Caco-2 (cell line): Measurements from ENCODE around the gene XRN2. TPM values are rescaled to one million over a fixed set of nuclear protein-coding genes. Genes with fewer than 3 reads are reported as not detected.

Experiments used
- BruUV-seq: library from RNA; stranded (reverse); fragments of 400-500 nt; replicated peaks from 2 replicates; lab custom pipeline; 2021; lab: Mats Ljungman, UMichigan
- CTCF ChIA-PET: fragments of 300-600 bp; sonication (Branson Sonifier 250); formaldehyde crosslinking; loops from one replicate; lab custom pipeline; 2022; ENCODE audit warnings: antibody characterized with exemption; lab: Charles Lee
- POLR2A ChIA-PET: fragments of 300-600 bp; sonication (Branson Sonifier 250); formaldehyde crosslinking; loops from one replicate; lab custom pipeline; 2022; ENCODE audit warnings: antibody characterized with exemption; lab: Charles Lee
- DNase-seq, 2 experiments: peaks; one replicate each; pipeline versions ENCODE4 v3.0.0 to v3.0.0-alpha.2; 2020 to 2022
- H3K27me3 ChIP-seq: replicated peaks from 2 replicates; pipeline ENCODE4 v1.6.0; 2011; ENCODE audit warnings: low read length; ENCODE audit not compliant: control insufficient read depth, insufficient read depth
- H3K36me3 ChIP-seq: 2 replicates; pipeline ENCODE4 v1.5.1; 2011; ENCODE audit warnings: low read length; ENCODE audit not compliant: control insufficient read depth, insufficient read depth
- H3K4me1 ChIP-seq: fragments of 250-450 bp; sonication (Bioruptor Pico); 2 replicates; pipeline ENCODE4 v1.5.1; 2020; ENCODE audit warnings: mild to moderate bottlenecking
- H3K4me3 ChIP-seq: 2 replicates; pipeline ENCODE4 v1.5.1; 2011; ENCODE audit warnings: low read depth, mild to moderate bottlenecking, control low read depth, low read length
- H3K9me3 ChIP-seq: fragments of 250-450 bp; sonication (Bioruptor Pico); 2 replicates; pipeline ENCODE4 v1.5.1; 2020; ENCODE audit warnings: mild to moderate bottlenecking, moderate library complexity
- H3K27ac Mint-ChIP-seq: one replicate; pipeline ENCODE4 v1.8.0; 2022; ENCODE audit warnings: mixed read lengths; ENCODE audit not compliant: unreplicated experiment
- H3K27me3 Mint-ChIP-seq: one replicate; pipeline ENCODE4 v1.8.0; 2022; ENCODE audit warnings: mixed read lengths; ENCODE audit not compliant: insufficient read depth, unreplicated experiment
- H3K36me3 Mint-ChIP-seq: one replicate; pipeline ENCODE4 v1.8.0; 2022; ENCODE audit warnings: mild to moderate bottlenecking, mixed read lengths; ENCODE audit not compliant: insufficient read depth, unreplicated experiment
- H3K4me1 Mint-ChIP-seq: one replicate; pipeline ENCODE4 v1.8.0; 2022; ENCODE audit warnings: low read depth, mixed read lengths; ENCODE audit not compliant: unreplicated experiment
- H3K4me3 Mint-ChIP-seq: one replicate; pipeline ENCODE4 v1.8.0; 2022; ENCODE audit warnings: mild to moderate bottlenecking, moderate library complexity, mixed read lengths; ENCODE audit not compliant: unreplicated experiment
- H3K9me3 Mint-ChIP-seq: one replicate; pipeline ENCODE4 v1.8.0; 2022; ENCODE audit warnings: mixed read lengths; ENCODE audit not compliant: unreplicated experiment
- CTCF ChIP-seq, 2 experiments: fragments of 200-600 bp in 1 of 2; IDR thresholded peaks; 1 replicate in 1 of 2; 2 replicates in 1 of 2; pipeline versions ENCODE4 v1.5.1 to v1.8.0; 2011 to 2022; ENCODE audit warnings: antibody characterized with exemption in 1 of 2, control low read depth in 1 of 2, inconsistent platforms in 1 of 2, low read depth in 1 of 2, low read length in 1 of 2, mild to moderate bottlenecking in 1 of 2, moderate library complexity in 1 of 2; ENCODE audit not compliant: insufficient read depth in 1 of 2, severe bottlenecking in 1 of 2, unreplicated experiment in 1 of 2
- intact Hi-C: fragments of 100-400 bp; cut with micrococcal nuclease; formaldehyde crosslinking; loops from one replicate; pipeline ENCODE4 v1.10.0; 2022; ENCODE audit not compliant: unreplicated experiment
- total RNA-seq: library from RNA; stranded (reverse); gene quantifications from 2 replicates; pipeline ENCODE4 v1.2.3, GENCODE V29; 2022

Gene XRN2
- total RNA-seq, 1 experiment from 2014 or later, result 86.3 TPM

DNA sequence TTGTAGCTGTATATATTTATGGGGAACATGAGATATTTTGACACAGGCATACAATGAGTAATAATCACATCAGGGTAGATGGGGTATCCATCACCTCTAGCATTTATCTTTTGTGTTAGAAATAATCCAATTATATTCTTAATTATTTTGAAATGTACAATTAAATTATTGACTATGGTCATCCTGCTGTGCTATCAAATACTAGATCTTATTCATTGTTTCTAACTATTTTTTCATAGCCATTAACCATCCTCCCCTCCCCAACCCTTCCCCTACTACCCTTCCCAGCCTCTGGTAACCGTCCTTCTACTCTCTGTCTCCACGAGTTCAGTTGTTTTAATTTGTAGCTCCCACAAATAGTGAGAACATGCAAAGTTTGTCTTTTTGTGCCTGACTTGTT, 65.7 kb downstream of the XRN2 start:
- Mint-ChIP-seq H3K27ac (no peak overlapping the region), H3K27me3 (no peaks in the 10 kb centered on the region), H3K9me3 (no peaks in the 10 kb centered on the region), H3K4me3 (no peak overlapping the region), H3K36me3 (peaks cover 37% of the 10 kb centered on the region), H3K4me1 (no peaks in the 10 kb centered on the region)
- Histone ChIP-seq H3K36me3 (no peaks in the 10 kb centered on the region; the same call in 1 of the 2 replicates), H3K4me1 (no peaks in the 10 kb centered on the region), H3K9me3 (no peaks in the 10 kb centered on the region), H3K27me3 (no peaks in the 10 kb centered on the region), H3K4me3 (no peak overlapping the region)
- CTCF ChIA-PET, result no interaction called here
- POLR2A ChIA-PET, result no interaction called here
- no peak for DNase-seq
- intact Hi-C loops, result no loop called here
- BruUV-seq, result no TSS peak
- TF ChIP-seq CTCF (IDR thresholded peaks at IDR 0.05; ENCODE audit: insufficient read depth in 1 of 2, low read depth in 1 of 2, low read length in 1 of 2, severe bottlenecking in 1 of 2, unreplicated experiment in 1 of 2), result no peak

DNA sequence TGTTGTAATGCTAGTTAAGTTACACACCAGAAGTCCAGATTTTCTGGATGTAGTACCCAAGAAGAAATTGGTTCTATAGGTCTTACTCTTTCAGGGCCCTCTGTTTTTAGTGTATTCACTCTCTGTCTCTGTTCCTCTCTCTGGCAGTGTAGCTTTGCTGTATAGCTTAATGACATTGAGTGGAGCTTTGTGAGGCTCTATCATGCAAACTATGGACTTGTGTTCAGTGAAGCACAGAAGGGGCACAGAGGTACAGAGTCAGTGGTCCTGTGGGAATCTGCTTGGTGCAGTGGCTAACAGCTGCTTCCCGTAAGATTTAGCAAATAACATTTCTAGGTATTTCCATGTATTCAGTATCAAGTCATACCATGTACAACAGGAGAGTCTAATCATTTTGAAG, 68.1 kb downstream of the XRN2 start:
- Histone ChIP-seq H3K36me3 (no peaks in the 10 kb centered on the region; the same call in 1 of the 2 replicates), H3K4me3 (no peak overlapping the region), H3K27me3 (no peaks in the 10 kb centered on the region), H3K4me1 (no peaks in the 10 kb centered on the region), H3K9me3 (no peaks in the 10 kb centered on the region)
- peaks cover 30% of the 10 kb centered on the region for H3K36me3 Mint-ChIP-seq
- H3K27me3 Mint-ChIP-seq, result no peaks in the 10 kb centered on the region
- ChIA-PET POLR2A (no interaction called here), CTCF (interaction anchor here (1.1 kb wide), 1 partner anchor 134 kb away, joined by 3 read pairs; no protein-coding TSS in a partner anchor)
- intact Hi-C loops, result no loop called here
- no peak overlapping the region for H3K27ac Mint-ChIP-seq
- H3K4me1 Mint-ChIP-seq, result no peaks in the 10 kb centered on the region
- no TSS peak for BruUV-seq
- no peak overlapping the region for H3K4me3 Mint-ChIP-seq
- no peaks in the 10 kb centered on the region for H3K9me3 Mint-ChIP-seq
- no peak for DNase-seq
- no peak for TF ChIP-seq CTCF (IDR thresholded peaks at IDR 0.05; ENCODE audit: insufficient read depth in 1 of 2, low read depth in 1 of 2, low read length in 1 of 2, severe bottlenecking in 1 of 2, unreplicated experiment in 1 of 2)

DNA sequence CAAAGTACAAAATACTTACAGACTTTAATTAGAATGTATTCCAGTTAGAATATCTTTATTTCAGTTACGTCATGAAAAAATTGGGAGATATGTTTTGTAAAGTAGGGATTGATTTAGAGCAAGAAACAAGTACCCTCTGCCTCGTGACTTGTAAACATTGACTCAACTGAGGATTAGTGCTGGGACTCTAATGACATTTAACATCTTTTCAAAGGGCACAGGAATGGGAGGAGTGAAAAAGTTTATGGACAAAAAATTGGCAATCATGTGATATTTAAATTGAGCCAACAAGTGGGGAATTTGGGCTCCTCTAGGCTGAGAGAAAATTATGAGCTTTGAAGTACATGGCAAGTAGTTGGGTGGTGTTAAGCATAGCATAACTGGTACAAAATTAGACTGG, 68.9 kb downstream of the XRN2 start:
- Histone ChIP-seq H3K4me3 (no peak overlapping the region), H3K9me3 (no peaks in the 10 kb centered on the region), H3K27me3 (no peaks in the 10 kb centered on the region), H3K4me1 (no peaks in the 10 kb centered on the region), H3K36me3 (no peaks in the 10 kb centered on the region; the same call in 1 of the 2 replicates)
- ChIA-PET POLR2A (no interaction called here), CTCF (interaction anchor here (1.1 kb wide), 1 partner anchor 133 kb away, joined by 3 read pairs; no protein-coding TSS in a partner anchor)
- TF ChIP-seq CTCF (IDR thresholded peaks at IDR 0.05; ENCODE audit: insufficient read depth in 1 of 2, low read depth in 1 of 2, low read length in 1 of 2, severe bottlenecking in 1 of 2, unreplicated experiment in 1 of 2), result no peak
- BruUV-seq, result no TSS peak
- Mint-ChIP-seq H3K4me1 (no peaks in the 10 kb centered on the region), H3K9me3 (no peaks in the 10 kb centered on the region), H3K27me3 (no peaks in the 10 kb centered on the region), H3K4me3 (no peak overlapping the region), H3K36me3 (peaks cover 22% of the 10 kb centered on the region), H3K27ac (no peak overlapping the region)
- intact Hi-C loops, result no loop called here
- DNase-seq, result no peak
